ENCODE measurements around the gene USHBP1. TPM values are rescaled to one million over a fixed set of nuclear protein-coding genes. Genes with fewer than 3 reads are reported as not detected.
A peak's percentile ranks its signal among the peaks of the same experiment; 100 is the strongest.

Gene USHBP1
- total and polyA plus RNA-seq, 2 of the 13 experiments (the other 11 are each of a cell fraction or from before 2014, with no cell fraction given) = 0.15 to 1.5 TPM

DNA sequence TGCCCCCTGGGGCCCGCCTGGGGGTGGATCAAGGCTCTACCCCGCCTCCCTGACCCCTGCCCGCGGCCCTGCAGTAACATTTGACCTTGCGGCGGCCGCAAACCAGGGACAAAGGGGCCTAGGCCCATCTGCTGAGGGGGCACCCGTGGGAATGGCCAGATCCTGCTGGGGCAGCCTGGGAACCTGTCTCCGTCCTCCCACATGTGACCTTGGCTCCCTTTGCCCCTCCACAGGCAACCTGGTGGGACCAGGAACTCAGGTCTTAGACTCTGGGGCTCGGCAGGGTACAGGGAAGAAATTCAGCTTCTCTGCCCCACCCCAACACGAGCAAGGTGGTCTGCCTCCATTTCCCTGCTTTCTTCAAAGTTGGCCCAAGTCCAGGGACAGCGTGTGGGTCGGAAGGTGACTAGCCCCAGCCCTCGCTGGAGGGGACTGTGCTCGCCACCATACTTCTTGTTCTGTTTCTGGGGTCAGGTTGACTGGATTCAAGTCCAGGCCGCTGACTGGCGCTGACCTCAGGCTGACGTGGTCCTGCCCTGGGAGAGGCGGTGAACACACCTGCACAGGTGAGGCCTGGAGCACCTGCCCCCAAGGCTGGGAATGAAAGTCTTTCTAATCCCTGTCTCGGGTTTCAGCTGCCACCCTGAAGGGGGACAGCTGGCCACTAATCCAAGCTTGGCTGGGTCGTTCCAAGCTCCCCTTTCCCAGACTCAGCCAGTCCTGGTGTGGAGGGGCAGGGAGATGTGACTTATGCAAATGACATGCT lies 16.4 kb downstream of the USHBP1 start (continued):
- TF ChIP-seq, protein P1, sequence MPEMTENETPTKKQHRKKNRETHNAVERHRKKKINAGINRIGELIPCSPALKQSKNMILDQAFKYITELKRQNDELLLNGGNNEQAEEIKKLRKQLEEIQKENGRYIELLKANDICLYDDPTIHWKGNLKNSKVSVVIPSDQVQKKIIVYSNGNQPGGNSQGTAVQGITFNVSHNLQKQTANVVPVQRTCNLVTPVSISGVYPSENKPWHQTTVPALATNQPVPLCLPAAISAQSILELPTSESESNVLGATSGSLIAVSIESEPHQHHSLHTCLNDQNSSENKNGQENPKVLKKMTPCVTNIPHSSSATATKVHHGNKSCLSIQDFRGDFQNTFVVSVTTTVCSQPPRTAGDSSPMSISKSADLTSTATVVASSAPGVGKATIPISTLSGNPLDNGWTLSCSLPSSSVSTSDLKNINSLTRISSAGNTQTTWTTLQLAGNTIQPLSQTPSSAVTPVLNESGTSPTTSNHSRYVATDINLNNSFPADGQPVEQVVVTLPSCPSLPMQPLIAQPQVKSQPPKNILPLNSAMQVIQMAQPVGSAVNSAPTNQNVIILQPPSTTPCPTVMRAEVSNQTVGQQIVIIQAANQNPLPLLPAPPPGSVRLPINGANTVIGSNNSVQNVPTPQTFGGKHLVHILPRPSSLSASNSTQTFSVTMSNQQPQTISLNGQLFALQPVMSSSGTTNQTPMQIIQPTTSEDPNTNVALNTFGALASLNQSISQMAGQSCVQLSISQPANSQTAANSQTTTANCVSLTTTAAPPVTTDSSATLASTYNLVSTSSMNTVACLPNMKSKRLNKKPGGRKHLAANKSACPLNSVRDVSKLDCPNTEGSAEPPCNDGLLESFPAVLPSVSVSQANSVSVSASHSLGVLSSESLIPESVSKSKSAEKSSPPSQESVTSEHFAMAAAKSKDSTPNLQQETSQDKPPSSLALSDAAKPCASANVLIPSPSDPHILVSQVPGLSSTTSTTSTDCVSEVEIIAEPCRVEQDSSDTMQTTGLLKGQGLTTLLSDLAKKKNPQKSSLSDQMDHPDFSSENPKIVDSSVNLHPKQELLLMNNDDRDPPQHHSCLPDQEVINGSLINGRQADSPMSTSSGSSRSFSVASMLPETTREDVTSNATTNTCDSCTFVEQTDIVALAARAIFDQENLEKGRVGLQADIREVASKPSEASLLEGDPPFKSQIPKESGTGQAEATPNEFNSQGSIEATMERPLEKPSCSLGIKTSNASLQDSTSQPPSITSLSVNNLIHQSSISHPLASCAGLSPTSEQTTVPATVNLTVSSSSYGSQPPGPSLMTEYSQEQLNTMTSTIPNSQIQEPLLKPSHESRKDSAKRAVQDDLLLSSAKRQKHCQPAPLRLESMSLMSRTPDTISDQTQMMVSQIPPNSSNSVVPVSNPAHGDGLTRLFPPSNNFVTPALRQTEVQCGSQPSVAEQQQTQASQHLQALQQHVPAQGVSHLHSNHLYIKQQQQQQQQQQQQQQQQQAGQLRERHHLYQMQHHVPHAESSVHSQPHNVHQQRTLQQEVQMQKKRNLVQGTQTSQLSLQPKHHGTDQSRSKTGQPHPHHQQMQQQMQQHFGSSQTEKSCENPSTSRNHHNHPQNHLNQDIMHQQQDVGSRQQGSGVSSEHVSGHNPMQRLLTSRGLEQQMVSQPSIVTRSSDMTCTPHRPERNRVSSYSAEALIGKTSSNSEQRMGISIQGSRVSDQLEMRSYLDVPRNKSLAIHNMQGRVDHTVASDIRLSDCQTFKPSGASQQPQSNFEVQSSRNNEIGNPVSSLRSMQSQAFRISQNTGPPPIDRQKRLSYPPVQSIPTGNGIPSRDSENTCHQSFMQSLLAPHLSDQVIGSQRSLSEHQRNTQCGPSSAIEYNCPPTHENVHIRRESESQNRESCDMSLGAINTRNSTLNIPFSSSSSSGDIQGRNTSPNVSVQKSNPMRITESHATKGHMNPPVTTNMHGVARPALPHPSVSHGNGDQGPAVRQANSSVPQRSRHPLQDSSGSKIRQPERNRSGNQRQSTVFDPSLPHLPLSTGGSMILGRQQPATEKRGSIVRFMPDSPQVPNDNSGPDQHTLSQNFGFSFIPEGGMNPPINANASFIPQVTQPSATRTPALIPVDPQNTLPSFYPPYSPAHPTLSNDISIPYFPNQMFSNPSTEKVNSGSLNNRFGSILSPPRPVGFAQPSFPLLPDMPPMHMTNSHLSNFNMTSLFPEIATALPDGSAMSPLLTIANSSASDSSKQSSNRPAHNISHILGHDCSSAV (CRISPR knock-in tag; IDR thresholded peaks at IDR 0.05; ENCODE audit: borderline replicate concordance) = no peak
- TF ChIP-seq, protein P2, sequence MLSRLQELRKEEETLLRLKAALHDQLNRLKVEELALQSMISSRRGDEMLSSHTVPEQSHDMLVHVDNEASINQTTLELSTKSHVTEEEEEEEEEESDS (CRISPR knock-in tag; IDR thresholded peaks at IDR 0.05; ENCODE audit: borderline replicate concordance) = no peak
- TF ChIP-seq, protein P3, sequence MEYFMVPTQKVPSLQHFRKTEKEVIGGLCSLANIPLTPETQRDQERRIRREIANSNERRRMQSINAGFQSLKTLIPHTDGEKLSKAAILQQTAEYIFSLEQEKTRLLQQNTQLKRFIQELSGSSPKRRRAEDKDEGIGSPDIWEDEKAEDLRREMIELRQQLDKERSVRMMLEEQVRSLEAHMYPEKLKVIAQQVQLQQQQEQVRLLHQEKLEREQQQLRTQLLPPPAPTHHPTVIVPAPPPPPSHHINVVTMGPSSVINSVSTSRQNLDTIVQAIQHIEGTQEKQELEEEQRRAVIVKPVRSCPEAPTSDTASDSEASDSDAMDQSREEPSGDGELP (IDR thresholded peaks at IDR 0.05; ENCODE audit: borderline replicate concordance, low read depth) = peak; percentile 82; the same call in 1 of the 2 replicates
- TF ChIP-seq, protein P4, sequence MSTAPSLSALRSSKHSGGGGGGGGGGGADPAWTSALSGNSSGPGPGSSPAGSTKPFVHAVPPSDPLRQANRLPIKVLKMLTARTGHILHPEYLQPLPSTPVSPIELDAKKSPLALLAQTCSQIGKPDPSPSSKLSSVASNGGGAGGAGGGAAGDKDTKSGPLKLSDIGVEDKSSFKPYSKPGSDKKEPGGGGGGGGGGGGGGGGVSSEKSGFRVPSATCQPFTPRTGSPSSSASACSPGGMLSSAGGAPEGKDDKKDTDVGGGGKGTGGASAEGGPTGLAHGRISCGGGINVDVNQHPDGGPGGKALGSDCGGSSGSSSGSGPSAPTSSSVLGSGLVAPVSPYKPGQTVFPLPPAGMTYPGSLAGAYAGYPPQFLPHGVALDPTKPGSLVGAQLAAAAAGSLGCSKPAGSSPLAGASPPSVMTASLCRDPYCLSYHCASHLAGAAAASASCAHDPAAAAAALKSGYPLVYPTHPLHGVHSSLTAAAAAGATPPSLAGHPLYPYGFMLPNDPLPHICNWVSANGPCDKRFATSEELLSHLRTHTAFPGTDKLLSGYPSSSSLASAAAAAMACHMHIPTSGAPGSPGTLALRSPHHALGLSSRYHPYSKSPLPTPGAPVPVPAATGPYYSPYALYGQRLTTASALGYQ (CRISPR knock-in tag; IDR thresholded peaks at IDR 0.05) = peak; percentile 98
- TF ChIP-seq ZNF629 (CRISPR knock-in tag; conservative IDR thresholded peaks at IDR 0.05) (no peak; the same call in 1 of the 2 replicates), KDM1A (CRISPR knock-in tag; IDR thresholded peaks at IDR 0.05) (peak; percentile 84; the same call in 1 of the 2 replicates), ZNF460 (CRISPR knock-in tag; IDR thresholded peaks at IDR 0.05; ENCODE audit: borderline replicate concordance) (no peak; the same call in 1 of the 2 replicates), ZNF510 (CRISPR knock-in tag; IDR thresholded peaks at IDR 0.05; ENCODE audit: low read depth) (0 out of 2 replicates have a peak, but pooled peaks have one; percentile 52), SNAPC2 (CRISPR knock-in tag; IDR thresholded peaks at IDR 0.05) (peak; percentile 49), RXRB (CRISPR knock-in tag; IDR thresholded peaks at IDR 0.05; ENCODE audit: borderline replicate concordance) (peak; percentile 98), KDM2A (CRISPR knock-in tag; IDR thresholded peaks at IDR 0.05; ENCODE audit: borderline replicate concordance, low read depth) (peak; percentile 78)
- TF ChIP-seq, protein P5, sequence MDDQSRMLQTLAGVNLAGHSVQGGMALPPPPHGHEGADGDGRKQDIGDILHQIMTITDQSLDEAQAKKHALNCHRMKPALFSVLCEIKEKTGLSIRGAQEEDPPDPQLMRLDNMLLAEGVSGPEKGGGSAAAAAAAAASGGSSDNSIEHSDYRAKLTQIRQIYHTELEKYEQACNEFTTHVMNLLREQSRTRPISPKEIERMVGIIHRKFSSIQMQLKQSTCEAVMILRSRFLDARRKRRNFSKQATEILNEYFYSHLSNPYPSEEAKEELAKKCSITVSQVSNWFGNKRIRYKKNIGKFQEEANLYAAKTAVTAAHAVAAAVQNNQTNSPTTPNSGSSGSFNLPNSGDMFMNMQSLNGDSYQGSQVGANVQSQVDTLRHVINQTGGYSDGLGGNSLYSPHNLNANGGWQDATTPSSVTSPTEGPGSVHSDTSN (CRISPR knock-in tag; IDR thresholded peaks at IDR 0.05; ENCODE audit: borderline replicate concordance) = no peak
- TF ChIP-seq, protein P6, sequence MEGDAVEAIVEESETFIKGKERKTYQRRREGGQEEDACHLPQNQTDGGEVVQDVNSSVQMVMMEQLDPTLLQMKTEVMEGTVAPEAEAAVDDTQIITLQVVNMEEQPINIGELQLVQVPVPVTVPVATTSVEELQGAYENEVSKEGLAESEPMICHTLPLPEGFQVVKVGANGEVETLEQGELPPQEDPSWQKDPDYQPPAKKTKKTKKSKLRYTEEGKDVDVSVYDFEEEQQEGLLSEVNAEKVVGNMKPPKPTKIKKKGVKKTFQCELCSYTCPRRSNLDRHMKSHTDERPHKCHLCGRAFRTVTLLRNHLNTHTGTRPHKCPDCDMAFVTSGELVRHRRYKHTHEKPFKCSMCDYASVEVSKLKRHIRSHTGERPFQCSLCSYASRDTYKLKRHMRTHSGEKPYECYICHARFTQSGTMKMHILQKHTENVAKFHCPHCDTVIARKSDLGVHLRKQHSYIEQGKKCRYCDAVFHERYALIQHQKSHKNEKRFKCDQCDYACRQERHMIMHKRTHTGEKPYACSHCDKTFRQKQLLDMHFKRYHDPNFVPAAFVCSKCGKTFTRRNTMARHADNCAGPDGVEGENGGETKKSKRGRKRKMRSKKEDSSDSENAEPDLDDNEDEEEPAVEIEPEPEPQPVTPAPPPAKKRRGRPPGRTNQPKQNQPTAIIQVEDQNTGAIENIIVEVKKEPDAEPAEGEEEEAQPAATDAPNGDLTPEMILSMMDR (CRISPR knock-in tag; IDR thresholded peaks at IDR 0.05) = peak; percentile 30

Data from HepG2 (cell line).